ENCODE data around the gene SLC6A3. TPM values are rescaled to one million over a fixed set of nuclear protein-coding genes. Genes with fewer than 3 reads are reported as not detected.

SLC6A3 gene
- total RNA-seq, 2 experiments from 2014 or later = not detected

DNA sequence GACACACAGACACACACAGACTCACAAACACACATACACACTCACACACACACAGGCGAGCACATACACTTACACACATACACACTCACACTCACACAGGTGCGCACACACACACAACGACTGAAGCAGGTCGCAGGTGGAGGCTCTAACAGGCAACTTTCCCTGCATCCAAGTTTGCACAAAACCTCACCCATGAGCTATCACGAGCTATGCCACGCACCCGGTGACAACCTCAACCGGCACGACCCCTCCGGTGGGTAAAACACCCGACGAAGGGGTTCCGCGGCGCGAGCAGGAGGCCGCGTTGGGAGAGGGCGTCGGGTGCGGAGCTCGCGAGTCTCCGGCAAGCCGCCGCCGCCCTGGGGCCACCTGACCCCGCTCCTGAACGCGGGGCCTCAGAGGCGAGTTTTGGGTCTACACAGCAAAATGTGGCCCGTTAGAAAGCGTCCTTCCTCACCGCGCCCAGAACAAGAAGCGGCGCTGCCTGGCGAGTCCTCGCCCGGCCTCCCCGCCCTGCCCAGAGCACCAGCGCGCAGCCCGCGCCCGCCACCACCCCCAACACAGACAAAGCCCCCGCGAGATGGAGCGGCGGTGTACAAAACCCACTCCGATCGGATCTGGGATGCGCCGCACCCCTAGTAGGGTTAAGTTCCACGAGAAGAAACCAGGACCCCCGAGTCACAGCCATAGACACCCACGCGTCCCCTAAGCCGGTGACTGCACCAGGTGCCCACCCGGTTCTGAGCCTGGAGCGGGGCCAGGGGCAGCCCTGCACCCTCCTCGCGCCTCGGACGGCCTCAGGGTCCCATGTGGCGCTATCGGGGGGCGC is 665 bp downstream of the SLC6A3 start:
- no peak overlapping the region for H2AFZ ChIP-seq (ENCODE audit: low read length)
- POLR2A ChIA-PET = no interaction called here
- no peak overlapping the region for H3K4me2 ChIP-seq (ENCODE audit: low read length)
- CTCF ChIA-PET (ENCODE audit: unreplicated experiment) = no interaction called here
- no TSS peak for BruUV-seq (replicated peaks)
- intact Hi-C loops (cut with micrococcal nuclease; ENCODE audit: unreplicated experiment) = no loop called here
- no peaks in the 10 kb centered on the region for H3K4me1 ChIP-seq (ENCODE audit: insufficient read depth, low read length, poor library complexity, severe bottlenecking)
- H3K36me3 ChIP-seq (ENCODE audit: insufficient read depth, low read length) = no peaks in the 10 kb centered on the region
- H3K27ac ChIP-seq (ENCODE audit: low read depth, low read length, poor library complexity, severe bottlenecking) = no peak overlapping the region
- H3K79me2 ChIP-seq (ENCODE audit: insufficient read depth, low read depth, low read length) = no peaks in the 10 kb centered on the region
- H3K9me3 ChIP-seq (ENCODE audit: low read length) = no peaks in the 10 kb centered on the region
- DNase-seq (ENCODE audit: low spot score) = no peak
- TF ChIP-seq, protein P1, sequence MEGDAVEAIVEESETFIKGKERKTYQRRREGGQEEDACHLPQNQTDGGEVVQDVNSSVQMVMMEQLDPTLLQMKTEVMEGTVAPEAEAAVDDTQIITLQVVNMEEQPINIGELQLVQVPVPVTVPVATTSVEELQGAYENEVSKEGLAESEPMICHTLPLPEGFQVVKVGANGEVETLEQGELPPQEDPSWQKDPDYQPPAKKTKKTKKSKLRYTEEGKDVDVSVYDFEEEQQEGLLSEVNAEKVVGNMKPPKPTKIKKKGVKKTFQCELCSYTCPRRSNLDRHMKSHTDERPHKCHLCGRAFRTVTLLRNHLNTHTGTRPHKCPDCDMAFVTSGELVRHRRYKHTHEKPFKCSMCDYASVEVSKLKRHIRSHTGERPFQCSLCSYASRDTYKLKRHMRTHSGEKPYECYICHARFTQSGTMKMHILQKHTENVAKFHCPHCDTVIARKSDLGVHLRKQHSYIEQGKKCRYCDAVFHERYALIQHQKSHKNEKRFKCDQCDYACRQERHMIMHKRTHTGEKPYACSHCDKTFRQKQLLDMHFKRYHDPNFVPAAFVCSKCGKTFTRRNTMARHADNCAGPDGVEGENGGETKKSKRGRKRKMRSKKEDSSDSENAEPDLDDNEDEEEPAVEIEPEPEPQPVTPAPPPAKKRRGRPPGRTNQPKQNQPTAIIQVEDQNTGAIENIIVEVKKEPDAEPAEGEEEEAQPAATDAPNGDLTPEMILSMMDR (conservative IDR thresholded peaks at IDR 0.05; ENCODE audit: low read length) = no peak
- no peak for TF ChIP-seq EZH2phosphoT487 (IDR thresholded peaks at IDR 0.05; ENCODE audit: borderline replicate concordance, low read depth, low read length)
- no peaks in the 10 kb centered on the region for H4K20me1 ChIP-seq (ENCODE audit: insufficient read depth, low read length)
- no peak overlapping the region for H3K4me3 ChIP-seq (ENCODE audit: low read depth, low read length, poor library complexity, severe bottlenecking)
- no peaks in the 10 kb centered on the region for H3K9me2 ChIP-seq (ENCODE audit: insufficient read depth, low read length)

DNA sequence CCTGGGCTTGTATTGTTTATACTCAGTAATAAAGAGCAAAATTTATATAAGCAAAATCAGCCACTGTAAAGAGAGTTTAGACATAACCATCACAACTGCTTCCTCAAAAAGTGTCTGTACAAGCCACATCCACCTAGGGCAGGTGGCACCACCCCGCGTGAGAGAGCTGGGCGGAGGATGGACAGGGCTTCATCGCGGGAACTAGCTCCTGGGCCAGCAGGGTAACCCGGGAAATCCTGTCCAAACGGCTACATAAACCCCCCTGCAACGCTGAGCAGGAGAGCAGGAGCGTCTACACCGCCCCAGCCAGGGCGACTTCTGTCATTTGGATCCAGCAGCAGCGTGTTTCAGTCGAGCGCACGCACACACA is 1.3 kb downstream of the SLC6A3 start:
- Histone ChIP-seq H3K4me2 (ENCODE audit: low read length) (no peak overlapping the region), H3K4me1 (ENCODE audit: insufficient read depth, low read length, poor library complexity, severe bottlenecking) (no peaks in the 10 kb centered on the region), H4K20me1 (ENCODE audit: insufficient read depth, low read length) (no peaks in the 10 kb centered on the region), H3K9me3 (ENCODE audit: low read length) (no peaks in the 10 kb centered on the region), H3K79me2 (ENCODE audit: insufficient read depth, low read depth, low read length) (no peaks in the 10 kb centered on the region), H3K4me3 (ENCODE audit: low read depth, low read length, poor library complexity, severe bottlenecking) (no peak overlapping the region), H3K27ac (ENCODE audit: low read depth, low read length, poor library complexity, severe bottlenecking) (no peak overlapping the region), H2AFZ (ENCODE audit: low read length) (no peak overlapping the region), H3K36me3 (ENCODE audit: insufficient read depth, low read length) (no peaks in the 10 kb centered on the region), H3K9me2 (ENCODE audit: insufficient read depth, low read length) (no peaks in the 10 kb centered on the region)
- DNase-seq (ENCODE audit: low spot score) = no peak
- no TSS peak for BruUV-seq (replicated peaks)
- ChIA-PET CTCF (ENCODE audit: unreplicated experiment) (no interaction called here), POLR2A (no interaction called here)
- intact Hi-C loops (cut with micrococcal nuclease; ENCODE audit: unreplicated experiment) = no loop called here
- TF ChIP-seq EZH2phosphoT487 (IDR thresholded peaks at IDR 0.05; ENCODE audit: borderline replicate concordance, low read depth, low read length) = no peak
- TF ChIP-seq, protein P1 (conservative IDR thresholded peaks at IDR 0.05; ENCODE audit: low read length) = no peak

DNA sequence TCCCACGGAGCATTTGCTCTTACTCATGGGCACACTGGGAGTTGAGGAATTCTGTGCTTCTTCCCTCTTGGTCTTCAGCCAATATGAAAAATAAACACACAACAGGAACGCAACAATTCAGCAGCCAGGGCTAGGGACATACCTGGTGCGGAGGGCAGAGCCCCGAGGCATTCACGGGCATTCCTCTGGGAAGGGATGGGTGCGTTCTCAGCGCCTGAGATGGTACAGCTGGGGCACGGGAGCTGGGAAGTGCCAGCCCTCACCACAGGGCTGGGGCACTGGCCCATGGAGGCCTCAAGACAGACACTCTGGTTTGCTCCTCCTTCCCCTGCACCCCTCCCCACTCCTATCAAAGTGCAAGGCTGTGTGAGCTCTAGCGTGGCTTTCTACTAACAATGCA is 2.1 kb downstream of the SLC6A3 start:
- Histone ChIP-seq H3K4me2 (ENCODE audit: low read length) (no peak overlapping the region), H4K20me1 (ENCODE audit: insufficient read depth, low read length) (no peaks in the 10 kb centered on the region), H3K4me1 (ENCODE audit: insufficient read depth, low read length, poor library complexity, severe bottlenecking) (no peaks in the 10 kb centered on the region), H3K36me3 (ENCODE audit: insufficient read depth, low read length) (no peaks in the 10 kb centered on the region), H3K9me3 (ENCODE audit: low read length) (no peaks in the 10 kb centered on the region), H3K27ac (ENCODE audit: low read depth, low read length, poor library complexity, severe bottlenecking) (no peak overlapping the region), H3K4me3 (ENCODE audit: low read depth, low read length, poor library complexity, severe bottlenecking) (no peak overlapping the region), H3K9me2 (ENCODE audit: insufficient read depth, low read length) (no peaks in the 10 kb centered on the region), H3K79me2 (ENCODE audit: insufficient read depth, low read depth, low read length) (no peaks in the 10 kb centered on the region), H2AFZ (ENCODE audit: low read length) (no peak overlapping the region)
- no peak for DNase-seq (ENCODE audit: low spot score)
- no TSS peak for BruUV-seq (replicated peaks)
- POLR2A ChIA-PET = no interaction called here
- CTCF ChIA-PET (ENCODE audit: unreplicated experiment) = no interaction called here
- no peak for TF ChIP-seq EZH2phosphoT487 (IDR thresholded peaks at IDR 0.05; ENCODE audit: borderline replicate concordance, low read depth, low read length)
- TF ChIP-seq, protein P1 (conservative IDR thresholded peaks at IDR 0.05; ENCODE audit: low read length) = no peak
- intact Hi-C loops (cut with micrococcal nuclease; ENCODE audit: unreplicated experiment) = no loop called here

Data from OCI-LY7 (cell line).